ENCODE measurements around the gene BEGAIN.

The BEGAIN gene

DNA sequence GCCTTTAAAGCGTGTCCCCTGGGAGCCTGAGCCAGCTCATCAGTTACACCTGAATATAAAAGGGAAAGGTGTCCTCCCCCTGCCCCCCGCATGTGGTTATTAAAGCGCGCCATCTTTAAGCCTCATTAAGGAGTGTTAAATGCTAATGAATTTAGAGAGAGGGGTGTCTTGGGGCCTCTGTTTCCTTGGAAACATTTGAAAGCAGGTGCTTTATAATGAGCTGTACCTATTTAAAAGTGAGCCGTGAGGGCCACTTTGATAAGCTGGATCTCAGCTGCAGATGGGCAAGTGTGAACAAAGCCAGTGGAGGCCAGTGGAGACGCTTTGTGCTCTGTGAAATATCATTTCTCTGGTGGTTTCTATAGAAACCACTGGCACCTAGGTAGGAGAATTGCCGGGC lies 84.0 kb downstream of the BEGAIN start:
- DNase-seq, result no peak

DNA sequence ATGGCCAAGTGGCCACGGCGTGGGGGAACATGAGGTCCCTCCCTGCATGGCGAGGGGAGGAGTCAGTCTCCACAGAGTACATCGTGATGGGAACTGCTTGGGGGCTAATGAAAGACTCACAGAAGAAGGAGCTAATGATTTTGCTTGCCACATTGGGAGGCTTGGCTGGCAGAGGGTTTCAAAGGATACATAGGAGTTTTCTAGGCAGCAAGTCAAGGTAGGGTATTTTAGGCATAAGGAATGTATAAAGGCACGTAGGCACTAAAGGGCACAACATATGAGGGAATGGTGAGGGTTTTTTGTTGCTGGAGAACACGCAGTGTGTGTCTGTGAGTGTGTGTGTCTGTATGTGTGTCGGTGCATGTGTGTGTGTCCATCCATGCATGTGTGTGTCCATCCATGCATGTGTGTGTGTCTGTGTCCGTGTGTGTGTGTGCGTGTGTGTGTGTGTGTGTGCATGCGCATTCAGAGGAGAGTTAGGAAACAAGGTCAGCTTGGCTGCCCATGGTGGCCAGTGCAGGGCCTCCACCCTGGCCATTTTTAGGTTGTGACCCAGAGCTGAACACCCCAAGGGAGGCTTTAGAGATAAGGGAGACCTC lies 84.5 kb downstream of the BEGAIN start:
- DNase-seq, result no peak

GRCh38 chr14:100500128-100500527 lies 87.1 kb downstream of the BEGAIN start:
- no peak for DNase-seq

DNA sequence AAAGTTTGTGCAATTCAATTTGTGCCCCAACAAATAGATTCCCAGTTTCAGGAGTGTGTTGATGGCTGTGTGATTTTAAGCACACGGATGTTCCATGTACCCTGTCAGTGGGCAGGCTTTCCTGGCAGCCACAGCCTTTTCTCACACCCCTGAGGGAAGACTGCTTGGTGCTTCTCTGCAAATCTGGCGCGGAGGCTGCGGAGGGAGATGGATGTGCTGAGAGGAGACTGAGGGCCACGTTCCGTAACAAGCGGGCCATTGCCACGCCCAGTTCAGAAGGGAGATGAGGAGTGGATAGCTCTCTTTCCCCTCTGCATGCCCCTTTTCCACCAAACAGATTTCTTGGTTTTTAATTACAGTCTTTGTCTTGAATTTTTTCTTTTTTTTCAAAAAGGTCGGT lies 89.1 kb downstream of the BEGAIN start:
- DNase-seq, result no peak

DNA sequence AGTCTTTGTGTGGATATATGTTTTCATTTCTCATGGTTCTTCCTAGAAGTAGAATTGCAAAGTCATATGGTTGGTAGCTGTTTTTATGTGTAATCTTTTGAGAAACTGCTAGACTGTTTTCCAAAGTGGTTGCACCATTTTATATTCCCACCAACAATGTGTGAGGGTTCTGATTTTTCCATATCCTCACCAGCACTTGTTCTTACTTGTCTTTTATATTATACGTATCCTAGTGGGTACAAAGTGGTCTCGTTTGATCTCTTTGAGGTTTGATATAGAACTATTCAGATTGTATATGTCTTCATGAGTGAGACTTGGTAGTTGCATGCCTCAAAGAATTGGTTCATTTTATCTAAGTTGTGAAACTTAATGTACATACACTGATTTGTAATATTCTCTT lies 91.3 kb downstream of the BEGAIN start:
- DNase-seq, result no peak

- DNase-seq, result no peak
Measured at GRCh38 chr14:100494645-100495044, 92.6 kb downstream of the BEGAIN start.

GRCh38 chr14:100490252-100490651 lies 97.0 kb downstream of the BEGAIN start:
- no peak for DNase-seq

DNA sequence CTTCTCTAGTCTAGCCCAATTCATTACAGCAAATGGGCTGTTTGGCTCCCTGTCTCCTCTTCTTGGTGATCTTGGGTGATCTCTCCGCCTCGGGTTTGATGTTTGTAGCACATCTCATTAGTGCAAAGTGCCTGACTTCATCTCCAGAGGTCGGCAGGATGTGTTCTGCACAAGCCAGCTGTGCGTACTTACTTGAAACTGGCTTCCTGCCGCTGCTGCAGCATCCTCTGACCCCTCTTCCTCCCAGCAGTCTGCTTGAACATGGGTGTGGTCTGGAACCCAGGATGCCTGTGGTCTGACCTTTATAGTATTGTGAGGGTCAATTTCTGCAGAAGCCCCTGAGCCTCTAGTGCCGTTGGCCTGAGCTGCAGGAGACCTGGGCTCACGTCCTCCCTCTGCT lies 99.2 kb downstream of the BEGAIN start:
- DNase-seq, result no peak

- no peak for DNase-seq
Measured at GRCh38 chr14:100487304-100487703, 99.9 kb downstream of the BEGAIN start.
